HepG2 (cell line): ENCODE measurements around the gene FHL1. TPM values are rescaled to one million over a fixed set of nuclear protein-coding genes. Genes with fewer than 3 reads are reported as not detected.
A peak's percentile ranks its signal among the peaks of the same experiment; 100 is the strongest.

Source experiments
- ATAC-seq: fragments of 200-7000 bp; cut with Tn5 transposase; 3 replicates; pipeline ENCODE4 v1.9.1; 2020; ENCODE audit warnings: mild to moderate bottlenecking, moderate library complexity
- BruUV-seq: library from RNA; stranded (reverse); fragments of 400-500 nt; replicated peaks from 2 replicates; lab custom pipeline; 2021; lab: Mats Ljungman, UMichigan
- CTCF ChIA-PET: fragments of 300-600 bp; formaldehyde crosslinking; extraction: SDS; loops from one replicate; lab custom pipeline; 2021; ENCODE audit warnings: low total read pairs, inconsistent platforms, low intra/inter-chr PET ratio; lab: Yijun Ruan, JAX
- POLR2A ChIA-PET: fragments of 350-600 bp; sonication (Branson Sonifier 250); formaldehyde crosslinking; loops from one replicate; lab custom pipeline; 2020; ENCODE audit warnings: antibody characterized with exemption, inconsistent platforms; lab: Yijun Ruan, JAX
- DNase-seq: peaks from one replicate; pipeline ENCODE4 v3.0.0-alpha.2; 2015; ENCODE audit warnings: low spot score
- FAIRE-seq: peaks from 3 replicates; lab custom pipeline; 2011; peaks lifted over from hg19 to GRCh38; lab: Jason Lieb, UNC
- H2AFZ ChIP-seq: one replicate; pipeline ENCODE4 v1.6.1; 2011; ENCODE audit warnings: low read length, inconsistent platforms
- H3K27ac ChIP-seq: fragments of 300-600 bp; 3 replicates; pipeline ENCODE4 v1.8.0; 2011; ENCODE audit warnings: mixed run types, mild to moderate bottlenecking, mixed read lengths, low read length, inconsistent platforms; ENCODE audit not compliant: insufficient read depth; ENCODE audit errors: extremely low read length
- H3K27me3 ChIP-seq, 2 experiments: fragments of 200-600 bp in 1 of 2; 2 replicates in 1 of 2; 3 replicates in 1 of 2; pipeline versions ENCODE4 v1.6.0 to v1.8.0; 2011; ENCODE audit warnings: low read length in 2 of 2, mild to moderate bottlenecking in 2 of 2, moderate library complexity in 2 of 2, inconsistent platforms in 1 of 2; ENCODE audit not compliant: insufficient read depth in 2 of 2, control insufficient read depth in 1 of 2
- H3K36me3 ChIP-seq, 2 experiments: fragments of 200-600 bp in 1 of 2; replicated peaks in 1 of 2; 2 replicates in 1 of 2; 3 replicates in 1 of 2; pipeline versions ENCODE4 v1.5.1 to v1.8.0; 2011; ENCODE audit warnings: low read length in 2 of 2, inconsistent platforms in 1 of 2; ENCODE audit not compliant: insufficient read depth in 2 of 2, control insufficient read depth in 1 of 2
- H3K4me1 ChIP-seq: 2 replicates; pipeline ENCODE4 v1.5.1; 2012; ENCODE audit warnings: low read length, inconsistent platforms; ENCODE audit not compliant: insufficient read depth
- H3K4me2 ChIP-seq: 2 replicates; pipeline ENCODE4 v1.6.0; 2011; ENCODE audit warnings: low read depth, low read length, inconsistent platforms
- H3K4me3 ChIP-seq, 3 experiments: fragments of 200-600 bp in 1 of 3; sonication (generic), shearing (Covaris generic) in 1 of 3; replicated peaks in 1 of 3; 2 replicates each; pipeline ENCODE4 v1.5.1; 2011 to 2016; ENCODE audit warnings: low read length in 3 of 3, inconsistent platforms in 2 of 3, low read depth in 2 of 3, mild to moderate bottlenecking in 2 of 3, control low read depth in 1 of 3, mixed read lengths in 1 of 3; ENCODE audit not compliant: insufficient read depth in 1 of 3
- H3K79me2 ChIP-seq: one replicate; pipeline ENCODE4 v1.6.1; 2011; ENCODE audit warnings: low read length, inconsistent platforms; ENCODE audit not compliant: insufficient read depth
- H3K9ac ChIP-seq: 2 replicates; pipeline ENCODE4 v1.6.0; 2011; ENCODE audit warnings: mild to moderate bottlenecking, low read depth, low read length, inconsistent platforms; ENCODE audit not compliant: insufficient read depth
- H3K9me3 ChIP-seq: 2 replicates; pipeline ENCODE4 v1.5.1; 2012; ENCODE audit warnings: mild to moderate bottlenecking, low read length
- H4K20me1 ChIP-seq: 2 replicates; pipeline ENCODE4 v1.6.0; 2011; ENCODE audit warnings: inconsistent platforms, mild to moderate bottlenecking, low read length, moderate library complexity; ENCODE audit not compliant: insufficient read depth
- FOSL2 ChIP-seq: sonication (generic); formaldehyde crosslinking; IDR thresholded peaks from 2 replicates; pipeline ENCODE4 v1.4.0; 2020; ENCODE audit warnings: missing genetic modification reagents
- ISX ChIP-seq: sonication (generic); formaldehyde crosslinking; conservative IDR thresholded peaks from 2 replicates; pipeline ENCODE4 v1.5.0; 2020; ENCODE audit warnings: missing genetic modification reagents
- NCOA1 ChIP-seq: sonication (generic); formaldehyde crosslinking; IDR thresholded peaks from 2 replicates; pipeline ENCODE4 v1.9.0; 2021; ENCODE audit warnings: missing genetic modification reagents
- NCOA2 ChIP-seq: sonication (generic); formaldehyde crosslinking; IDR thresholded peaks from 2 replicates; pipeline ENCODE4 v1.8.0; 2022; ENCODE audit warnings: inconsistent platforms
- PHF5A ChIP-seq: IDR thresholded peaks from one replicate; pipeline ENCODE4 v1.6.1; 2018; ENCODE audit warnings: low read depth, missing genetic modification reagents; ENCODE audit not compliant: unreplicated experiment
- TEAD2 ChIP-seq: sonication (generic); formaldehyde crosslinking; IDR thresholded peaks from 2 replicates; pipeline ENCODE4 v1.9.0; 2021; ENCODE audit warnings: missing genetic modification reagents
- ZNF337 ChIP-seq: sonication (generic); formaldehyde crosslinking; IDR thresholded peaks from 2 replicates; pipeline ENCODE4 v1.5.1; 2020; ENCODE audit warnings: missing genetic modification reagents, low read depth, mild to moderate bottlenecking, borderline replicate concordance
- ZNF543 ChIP-seq: sonication (generic); formaldehyde crosslinking; IDR thresholded peaks from 2 replicates; pipeline ENCODE4 v1.4.0; 2020; ENCODE audit warnings: mild to moderate bottlenecking, missing genetic modification reagents
- ZNF589 ChIP-seq: sonication (generic); formaldehyde crosslinking; conservative IDR thresholded peaks from 2 replicates; pipeline ENCODE4 v1.8.0; 2022; ENCODE audit warnings: mild to moderate bottlenecking, moderate library complexity, missing genetic modification reagents
- WGBS: methylation state at CpG from one replicate; pipeline ENCODE4 v1.1.6; 2017; ENCODE audit warnings: low lambda C conversion rate; 5-methylcytosine and 5-hydroxymethylcytosine counted together
- in situ Hi-C: cut with HindIII; loops from 2 replicates; pipeline ENCODE4 v1.10.0; 2017; ENCODE audit warnings: low pct_unique_long_range_greater_than_20kb; ENCODE audit not compliant: extremely low pct_ligation_motif_present
- intact Hi-C: fragments of 100-400 bp; cut with micrococcal nuclease; formaldehyde crosslinking; loops from one replicate; pipeline ENCODE4 v1.10.0; 2022; ENCODE audit not compliant: unreplicated experiment
- polyA plus RNA-seq, 8 experiments: library from polyadenylated mRNA; depleted of rRNA in 3 of 8; stranded (reverse) in 7 of 8; unstranded in 1 of 8; fragments of >200 nt; fragmentation: Illumina TruSeq in 4 of 8; extraction: Trizol in 4 of 8; gene quantifications; 2 replicates each; pipeline versions ENCODE4 v1.2.1 to v1.2.3, GENCODE V29; 2011 to 2016; ENCODE audit warnings: low read depth in 4 of 8, missing spikeins in 1 of 8, mixed read lengths in 1 of 8; ENCODE audit not compliant: insufficient read depth in 1 of 8
- total RNA-seq, 5 experiments: library from RNA; depleted of rRNA; stranded (reverse); fragments of >200 nt; fragmentation: Illumina TruSeq; extraction: Trizol; gene quantifications; 2 replicates each; pipeline ENCODE4 v1.2.3, GENCODE V29; 2016; ENCODE audit warnings: low read depth in 1 of 5
- TF ChIP-seq, protein P1 (sequence below), 2 experiments: fragments of 450-650 bp in 1 of 2; sonication (generic) in 1 of 2; formaldehyde crosslinking; IDR thresholded peaks; 2 replicates each; pipeline versions ENCODE4 v1.5.0 to v1.8.0; 2020 to 2022; ENCODE audit warnings: mild to moderate bottlenecking in 1 of 2, missing genetic modification reagents in 1 of 2
- TF ChIP-seq, protein P2 (sequence below): sonication (generic); formaldehyde crosslinking; IDR thresholded peaks from 2 replicates; pipeline ENCODE4 v1.4.0; 2020; ENCODE audit warnings: missing genetic modification reagents
- TF ChIP-seq, protein P3 (sequence below): sonication (generic); formaldehyde crosslinking; IDR thresholded peaks from 2 replicates; pipeline ENCODE4 v1.4.0; 2020; ENCODE audit warnings: missing genetic modification reagents, mild to moderate bottlenecking, borderline replicate concordance

The FHL1 gene
- total and polyA plus RNA-seq, 2 of the 13 experiments (the other 11 are each of a cell fraction or from before 2014, with no cell fraction given), result 0.33 TPM; not detected in 1

DNA sequence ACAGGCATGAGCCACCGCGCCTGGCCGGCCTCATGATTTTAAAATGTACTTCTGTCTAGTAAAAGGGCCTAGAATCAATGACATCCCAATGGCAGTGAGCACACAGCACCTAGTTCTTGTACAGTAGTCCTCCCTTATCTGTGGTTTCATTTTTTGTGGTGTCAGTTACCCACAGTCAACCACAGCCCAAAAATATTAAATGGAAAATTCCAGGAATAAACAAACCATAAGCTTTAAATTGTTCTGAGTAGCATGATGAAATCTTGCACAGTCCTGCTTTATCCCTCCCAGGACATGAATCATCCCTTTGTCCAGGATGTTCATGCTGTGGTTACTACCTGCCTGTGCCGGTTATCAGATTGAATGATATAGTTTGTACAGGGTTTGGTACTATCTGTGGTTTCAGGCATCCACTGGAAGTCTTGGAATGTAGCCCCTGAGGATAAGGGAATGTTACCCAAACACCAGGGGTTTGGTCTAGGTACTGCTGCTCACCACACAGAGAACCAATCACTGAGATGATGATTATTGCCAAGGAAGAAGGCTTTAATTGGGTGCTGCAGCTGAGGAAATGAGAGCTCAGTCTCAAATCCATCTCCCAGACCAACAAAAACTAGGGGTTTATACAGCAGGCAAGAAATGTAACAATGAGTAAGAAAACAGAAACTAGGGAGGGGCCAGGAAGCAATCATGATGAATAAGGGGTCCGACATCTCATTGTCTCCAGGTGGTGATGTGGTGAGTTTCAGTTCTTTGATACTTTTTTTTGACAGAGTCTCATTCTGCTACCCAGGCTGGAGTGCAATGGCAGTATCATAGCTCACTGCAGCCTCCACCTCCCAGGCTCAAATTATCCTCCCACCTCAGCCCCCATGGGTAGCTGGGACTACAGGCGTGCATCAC, 16.2 kb upstream of the FHL1 start:
- no peak overlapping the region for H3K4me3 ChIP-seq
- ChIA-PET CTCF (no interaction called here), POLR2A (no interaction called here)
- BruUV-seq, result no TSS peak
- in situ Hi-C loops (no loop called here), intact Hi-C loops (no loop called here)
- TF ChIP-seq, protein P1, sequence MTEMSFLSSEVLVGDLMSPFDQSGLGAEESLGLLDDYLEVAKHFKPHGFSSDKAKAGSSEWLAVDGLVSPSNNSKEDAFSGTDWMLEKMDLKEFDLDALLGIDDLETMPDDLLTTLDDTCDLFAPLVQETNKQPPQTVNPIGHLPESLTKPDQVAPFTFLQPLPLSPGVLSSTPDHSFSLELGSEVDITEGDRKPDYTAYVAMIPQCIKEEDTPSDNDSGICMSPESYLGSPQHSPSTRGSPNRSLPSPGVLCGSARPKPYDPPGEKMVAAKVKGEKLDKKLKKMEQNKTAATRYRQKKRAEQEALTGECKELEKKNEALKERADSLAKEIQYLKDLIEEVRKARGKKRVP (CRISPR knock-in tag; IDR thresholded peaks at IDR 0.05), result peak in 1 of 2 experiments; percentile 94; a peak in 2 of 4 replicates
- TF ChIP-seq PHF5A (CRISPR knock-in tag) (no peak), FOSL2 (CRISPR knock-in tag) (peak; percentile 83)
- H3K4me2 ChIP-seq, result no peak overlapping the region
- H3K9me3 ChIP-seq, result no peaks in the 10 kb centered on the region
- no peak overlapping the region for H3K27ac ChIP-seq
- H3K36me3 ChIP-seq, result no peaks in the 10 kb centered on the region
- 25% methylated on average over 4 of the region's 6 CpGs for WGBS
- H3K79me2 ChIP-seq, result no peaks in the 10 kb centered on the region
- DNase-seq (peak; percentile 45), FAIRE-seq (peak; percentile 4), ATAC-seq (peak; percentile 40; the same call in 1 of the 3 replicates)
- no peaks in the 10 kb centered on the region for H4K20me1 ChIP-seq
- no peak overlapping the region for H3K9ac ChIP-seq
- no peak overlapping the region for H2AFZ ChIP-seq
- H3K27me3 ChIP-seq, result no peaks in the 10 kb centered on the region; a peak in 1 of 5 replicates
- H3K4me1 ChIP-seq, result no peaks in the 10 kb centered on the region

DNA sequence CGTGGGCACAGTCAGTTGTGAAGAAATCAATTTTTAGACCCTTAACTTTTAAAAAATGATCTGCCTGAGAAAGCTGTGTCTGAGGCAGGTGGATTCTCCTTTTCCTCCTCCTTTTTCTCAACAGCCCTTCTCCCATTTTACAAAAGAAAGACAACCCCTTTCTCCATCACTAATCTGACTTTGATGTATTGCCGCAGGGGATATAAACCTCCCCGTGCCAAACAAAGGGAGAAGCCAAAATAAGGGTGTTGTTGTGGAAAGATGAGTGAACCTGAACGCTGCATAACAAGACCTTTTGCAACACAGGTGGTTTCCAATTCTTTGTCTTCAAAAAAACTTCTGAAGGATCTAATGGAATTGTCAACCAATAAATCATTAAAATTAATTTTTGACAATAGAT, 8.4 kb upstream of the FHL1 start:
- intact Hi-C loops (no loop called here), in situ Hi-C loops (no loop called here)
- Histone ChIP-seq H4K20me1 (no peaks in the 10 kb centered on the region), H3K27ac (no peak overlapping the region), H3K79me2 (no peaks in the 10 kb centered on the region), H3K9me3 (no peaks in the 10 kb centered on the region), H3K27me3 (no peaks in the 10 kb centered on the region), H2AFZ (no peak overlapping the region), H3K4me2 (no peak overlapping the region), H3K36me3 (no peaks in the 10 kb centered on the region), H3K9ac (no peak overlapping the region), H3K4me1 (no peaks in the 10 kb centered on the region), H3K4me3 (no peak overlapping the region)
- ChIA-PET CTCF (no interaction called here), POLR2A (no interaction called here)
- DNase-seq (no peak), FAIRE-seq (no peak), ATAC-seq (no peak)
- 4% methylated on average over 4 of the region's 4 CpGs for WGBS
- BruUV-seq, result no TSS peak
- TF ChIP-seq NCOA1, result no peak
- no peak for TF ChIP-seq NCOA2 (CRISPR knock-in tag)
- TF ChIP-seq, protein P2, sequence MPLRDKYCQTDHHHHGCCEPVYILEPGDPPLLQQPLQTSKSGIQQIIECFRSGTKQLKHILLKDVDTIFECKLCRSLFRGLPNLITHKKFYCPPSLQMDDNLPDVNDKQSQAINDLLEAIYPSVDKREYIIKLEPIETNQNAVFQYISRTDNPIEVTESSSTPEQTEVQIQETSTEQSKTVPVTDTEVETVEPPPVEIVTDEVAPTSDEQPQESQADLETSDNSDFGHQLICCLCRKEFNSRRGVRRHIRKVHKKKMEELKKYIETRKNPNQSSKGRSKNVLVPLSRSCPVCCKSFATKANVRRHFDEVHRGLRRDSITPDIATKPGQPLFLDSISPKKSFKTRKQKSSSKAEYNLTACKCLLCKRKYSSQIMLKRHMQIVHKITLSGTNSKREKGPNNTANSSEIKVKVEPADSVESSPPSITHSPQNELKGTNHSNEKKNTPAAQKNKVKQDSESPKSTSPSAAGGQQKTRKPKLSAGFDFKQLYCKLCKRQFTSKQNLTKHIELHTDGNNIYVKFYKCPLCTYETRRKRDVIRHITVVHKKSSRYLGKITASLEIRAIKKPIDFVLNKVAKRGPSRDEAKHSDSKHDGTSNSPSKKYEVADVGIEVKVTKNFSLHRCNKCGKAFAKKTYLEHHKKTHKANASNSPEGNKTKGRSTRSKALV (CRISPR knock-in tag), result no peak
- TF ChIP-seq TEAD2 (CRISPR knock-in tag), result no peak
- TF ChIP-seq ZNF543 (CRISPR knock-in tag), result no peak
- TF ChIP-seq, protein P3, sequence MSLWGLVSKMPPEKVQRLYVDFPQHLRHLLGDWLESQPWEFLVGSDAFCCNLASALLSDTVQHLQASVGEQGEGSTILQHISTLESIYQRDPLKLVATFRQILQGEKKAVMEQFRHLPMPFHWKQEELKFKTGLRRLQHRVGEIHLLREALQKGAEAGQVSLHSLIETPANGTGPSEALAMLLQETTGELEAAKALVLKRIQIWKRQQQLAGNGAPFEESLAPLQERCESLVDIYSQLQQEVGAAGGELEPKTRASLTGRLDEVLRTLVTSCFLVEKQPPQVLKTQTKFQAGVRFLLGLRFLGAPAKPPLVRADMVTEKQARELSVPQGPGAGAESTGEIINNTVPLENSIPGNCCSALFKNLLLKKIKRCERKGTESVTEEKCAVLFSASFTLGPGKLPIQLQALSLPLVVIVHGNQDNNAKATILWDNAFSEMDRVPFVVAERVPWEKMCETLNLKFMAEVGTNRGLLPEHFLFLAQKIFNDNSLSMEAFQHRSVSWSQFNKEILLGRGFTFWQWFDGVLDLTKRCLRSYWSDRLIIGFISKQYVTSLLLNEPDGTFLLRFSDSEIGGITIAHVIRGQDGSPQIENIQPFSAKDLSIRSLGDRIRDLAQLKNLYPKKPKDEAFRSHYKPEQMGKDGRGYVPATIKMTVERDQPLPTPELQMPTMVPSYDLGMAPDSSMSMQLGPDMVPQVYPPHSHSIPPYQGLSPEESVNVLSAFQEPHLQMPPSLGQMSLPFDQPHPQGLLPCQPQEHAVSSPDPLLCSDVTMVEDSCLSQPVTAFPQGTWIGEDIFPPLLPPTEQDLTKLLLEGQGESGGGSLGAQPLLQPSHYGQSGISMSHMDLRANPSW (CRISPR knock-in tag), result no peak
- no peak for TF ChIP-seq ZNF589 (CRISPR knock-in tag)
- no peak for TF ChIP-seq ISX (CRISPR knock-in tag)
- TF ChIP-seq ZNF337 (CRISPR knock-in tag), result no peak
